HG03565 (cell line): ENCODE data around the gene CLIC6.
"Not testable (repeated sequence)": the region's sequence is repeated elsewhere in the genome, so short reads cannot be mapped to it uniquely, and the experiment has no call there.

Source experiments
- ATAC-seq: cut with Tn5 transposase; IDR thresholded peaks from one replicate; pipeline ENCODE4 v1.9.1; 2021; ENCODE audit warnings: mild to moderate bottlenecking, moderate library complexity; ENCODE audit not compliant: unreplicated experiment

CLIC6 gene

DNA sequence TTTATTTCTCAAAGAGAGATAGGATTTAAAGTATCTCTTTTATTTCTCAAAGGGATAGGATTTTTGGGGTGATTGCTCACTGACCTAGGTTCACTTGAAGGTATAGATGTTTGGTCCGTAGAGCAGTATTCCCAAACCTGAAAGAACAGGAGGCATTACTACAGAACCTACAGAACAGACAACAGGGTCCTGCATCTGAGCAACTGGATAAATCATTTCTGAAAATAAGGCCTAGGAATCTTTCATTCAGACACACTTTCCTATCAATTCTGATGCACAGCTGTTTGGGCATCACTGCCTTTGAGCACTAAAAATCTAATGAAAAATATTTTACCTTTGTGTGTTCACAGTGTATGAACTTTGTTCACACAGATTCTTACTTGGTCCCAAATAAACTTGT, 17.2 kb upstream of the CLIC6 start:
- no peak for ATAC-seq

DNA sequence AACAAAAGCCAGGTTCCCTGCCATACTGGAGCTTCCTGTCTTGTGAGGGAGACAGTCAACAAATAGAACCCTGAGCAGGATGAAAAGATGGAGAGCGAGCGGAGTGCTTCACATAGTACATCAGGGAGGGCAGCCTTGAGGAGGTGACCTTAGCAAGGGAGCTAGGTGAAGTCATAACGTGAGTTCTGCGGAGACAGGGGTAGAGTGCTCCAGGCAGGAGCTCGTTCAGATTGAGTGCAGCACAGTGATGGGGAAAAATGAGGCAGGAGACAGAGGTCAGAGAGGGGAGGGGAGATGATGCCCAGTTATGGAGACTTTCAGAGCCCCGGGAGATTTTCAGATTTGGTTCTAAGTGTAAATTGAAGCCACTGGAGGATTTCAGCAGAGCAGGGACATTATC, 15.3 kb upstream of the CLIC6 start:
- no peak for ATAC-seq

DNA sequence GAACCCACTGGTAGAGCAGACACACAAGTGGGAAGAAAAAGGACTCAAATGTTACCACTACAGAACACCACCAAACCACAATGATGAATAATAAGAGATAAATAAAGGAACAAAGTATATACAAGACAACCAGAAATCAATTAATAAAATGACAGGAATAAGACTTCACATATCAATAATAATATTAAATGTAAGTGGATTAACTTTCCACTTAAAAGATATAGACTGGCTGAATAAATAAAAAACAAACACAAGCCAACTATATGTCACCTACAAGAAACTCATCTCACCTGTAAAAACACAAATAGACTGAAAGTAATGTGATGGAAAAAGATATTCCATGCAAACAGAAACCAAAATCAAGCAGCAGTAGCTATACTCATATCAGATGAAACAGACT, 6.9 kb upstream of the CLIC6 start:
- no peak for ATAC-seq

DNA sequence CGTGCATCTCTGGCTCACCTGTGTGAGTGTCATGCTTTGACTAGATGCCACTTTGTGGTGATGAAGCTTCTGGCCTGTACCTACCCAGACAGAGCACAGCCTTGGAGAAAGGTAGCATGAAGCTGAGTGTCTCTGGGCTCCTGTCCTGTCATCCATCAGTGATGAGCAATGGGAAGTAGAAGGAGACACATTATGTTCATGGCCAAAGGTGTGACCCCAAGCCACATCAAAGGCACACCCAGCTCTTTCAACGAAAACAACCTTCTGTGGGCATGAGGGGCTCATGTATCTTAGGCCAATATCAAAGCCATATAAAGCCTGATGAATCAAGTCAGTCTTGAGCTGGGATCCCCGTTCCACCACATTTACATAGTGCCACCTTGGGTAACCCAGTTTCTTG, 1.0 kb upstream of the CLIC6 start:
- no peak for ATAC-seq

DNA sequence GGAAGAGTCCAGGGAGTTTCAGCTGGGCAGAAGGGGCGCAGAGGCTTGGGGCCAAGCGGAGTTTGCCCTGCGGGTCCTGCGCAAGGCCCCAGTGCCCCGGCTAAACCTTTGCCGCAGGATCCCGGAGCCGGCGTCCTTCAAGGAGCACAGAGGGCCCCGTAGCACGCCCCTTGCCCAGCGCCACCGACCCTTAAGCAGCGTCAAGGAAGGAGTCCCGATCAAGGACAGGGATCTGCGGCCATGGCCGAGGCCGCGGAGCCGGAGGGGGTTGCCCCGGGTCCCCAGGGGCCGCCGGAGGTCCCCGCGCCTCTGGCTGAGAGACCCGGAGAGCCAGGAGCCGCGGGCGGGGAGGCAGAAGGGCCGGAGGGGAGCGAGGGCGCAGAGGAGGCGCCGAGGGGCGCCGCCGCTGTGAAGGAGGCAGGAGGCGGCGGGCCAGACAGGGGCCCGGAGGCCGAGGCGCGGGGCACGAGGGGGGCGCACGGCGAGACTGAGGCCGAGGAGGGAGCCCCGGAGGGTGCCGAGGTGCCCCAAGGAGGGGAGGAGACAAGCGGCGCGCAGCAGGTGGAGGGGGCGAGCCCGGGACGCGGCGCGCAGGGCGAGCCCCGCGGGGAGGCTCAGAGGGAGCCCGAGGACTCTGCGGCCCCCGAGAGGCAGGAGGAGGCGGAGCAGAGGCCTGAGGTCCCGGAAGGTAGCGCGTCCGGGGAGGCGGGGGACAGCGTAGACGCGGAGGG, 520 bp downstream of the CLIC6 start:
- no peak for ATAC-seq

DNA sequence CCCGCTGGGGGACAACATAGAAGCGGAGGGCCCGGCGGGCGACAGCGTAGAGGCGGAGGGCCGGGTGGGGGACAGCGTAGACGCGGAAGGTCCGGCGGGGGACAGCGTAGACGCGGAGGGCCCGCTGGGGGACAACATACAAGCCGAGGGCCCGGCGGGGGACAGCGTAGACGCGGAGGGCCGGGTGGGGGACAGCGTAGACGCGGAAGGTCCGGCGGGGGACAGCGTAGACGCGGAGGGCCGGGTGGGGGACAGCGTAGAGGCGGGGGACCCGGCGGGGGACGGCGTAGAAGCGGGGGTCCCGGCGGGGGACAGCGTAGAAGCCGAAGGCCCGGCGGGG, 1.1 kb downstream of the CLIC6 start:
- not testable (repeated sequence) for ATAC-seq

DNA sequence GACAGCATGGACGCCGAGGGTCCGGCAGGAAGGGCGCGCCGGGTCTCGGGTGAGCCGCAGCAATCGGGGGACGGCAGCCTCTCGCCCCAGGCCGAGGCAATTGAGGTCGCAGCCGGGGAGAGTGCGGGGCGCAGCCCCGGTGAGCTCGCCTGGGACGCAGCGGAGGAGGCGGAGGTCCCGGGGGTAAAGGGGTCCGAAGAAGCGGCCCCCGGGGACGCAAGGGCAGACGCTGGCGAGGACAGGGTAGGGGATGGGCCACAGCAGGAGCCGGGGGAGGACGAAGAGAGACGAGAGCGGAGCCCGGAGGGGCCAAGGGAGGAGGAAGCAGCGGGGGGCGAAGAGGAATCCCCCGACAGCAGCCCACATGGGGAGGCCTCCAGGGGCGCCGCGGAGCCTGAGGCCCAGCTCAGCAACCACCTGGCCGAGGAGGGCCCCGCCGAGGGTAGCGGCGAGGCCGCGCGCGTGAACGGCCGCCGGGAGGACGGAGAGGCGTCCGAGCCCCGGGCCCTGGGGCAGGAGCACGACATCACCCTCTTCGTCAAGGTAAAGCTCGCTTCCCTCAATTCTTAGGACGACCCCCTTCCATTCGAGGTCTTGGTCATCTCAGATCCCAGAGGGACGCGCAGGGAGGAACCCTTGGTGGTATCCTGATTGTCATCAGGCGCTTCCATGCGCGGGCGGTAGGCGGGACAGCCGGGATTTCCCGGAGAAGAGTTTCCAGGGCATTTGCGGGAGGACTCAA, 1.6 kb downstream of the CLIC6 start:
- ATAC-seq: no peak

DNA sequence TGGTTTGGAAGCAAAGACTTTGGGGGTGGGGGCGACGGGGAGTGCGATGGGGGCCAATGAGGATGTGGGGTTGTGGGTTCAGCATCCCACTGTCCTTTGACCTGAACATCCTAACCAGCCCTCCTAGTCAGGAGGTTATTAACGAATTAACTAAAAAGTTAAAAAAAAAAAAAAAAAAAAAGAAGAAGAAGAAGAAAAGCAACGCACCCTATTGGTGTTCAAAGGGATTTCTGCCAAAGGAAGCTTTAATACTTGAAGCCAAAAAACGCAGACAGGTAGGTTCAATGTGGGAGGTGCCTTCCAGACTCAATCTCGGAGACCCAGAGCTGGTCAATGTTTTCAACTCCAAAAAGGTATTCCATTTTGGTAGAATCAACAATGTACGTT, 2.2 kb downstream of the CLIC6 start:
- no peak for ATAC-seq

DNA sequence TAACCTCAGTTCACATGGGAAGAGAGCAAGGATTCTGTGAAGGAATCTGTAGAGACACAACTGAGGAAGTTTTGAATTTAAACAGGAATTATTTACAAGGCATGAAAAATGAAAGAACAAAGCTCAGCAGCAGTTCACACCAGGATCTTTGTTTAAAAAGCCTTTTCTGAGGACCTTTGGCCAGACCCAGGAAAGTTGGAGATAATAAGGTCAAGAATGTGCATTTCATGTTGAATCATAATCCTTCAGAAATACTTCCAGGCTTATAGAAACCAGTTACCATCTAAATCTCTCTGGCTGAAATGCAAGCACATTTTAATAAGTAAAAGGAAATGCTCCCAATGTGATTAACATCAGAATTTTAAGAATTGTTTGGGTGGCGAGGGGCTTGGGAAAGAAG, 2.7 kb downstream of the CLIC6 start:
- no peak for ATAC-seq

DNA sequence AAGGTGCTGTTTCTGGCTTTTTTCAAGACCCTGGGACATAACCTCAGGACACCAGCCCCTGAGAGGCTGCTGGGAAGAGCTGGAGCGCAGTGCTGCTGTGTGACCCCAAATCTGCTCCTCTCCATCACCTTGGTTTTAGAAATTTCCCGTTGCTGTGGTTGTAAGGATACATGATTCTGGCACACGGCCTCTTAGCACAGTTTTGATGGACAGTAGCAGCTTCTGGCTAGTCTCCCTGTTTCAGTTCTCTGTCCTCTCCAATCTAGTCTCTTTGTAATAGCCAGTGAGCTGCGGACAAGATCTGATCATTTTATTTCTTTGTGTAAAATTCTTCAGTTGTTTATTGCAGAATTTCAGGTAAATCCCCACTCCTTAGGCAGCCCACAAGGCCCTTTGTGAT, 3.1 kb downstream of the CLIC6 start:
- ATAC-seq: no peak

DNA sequence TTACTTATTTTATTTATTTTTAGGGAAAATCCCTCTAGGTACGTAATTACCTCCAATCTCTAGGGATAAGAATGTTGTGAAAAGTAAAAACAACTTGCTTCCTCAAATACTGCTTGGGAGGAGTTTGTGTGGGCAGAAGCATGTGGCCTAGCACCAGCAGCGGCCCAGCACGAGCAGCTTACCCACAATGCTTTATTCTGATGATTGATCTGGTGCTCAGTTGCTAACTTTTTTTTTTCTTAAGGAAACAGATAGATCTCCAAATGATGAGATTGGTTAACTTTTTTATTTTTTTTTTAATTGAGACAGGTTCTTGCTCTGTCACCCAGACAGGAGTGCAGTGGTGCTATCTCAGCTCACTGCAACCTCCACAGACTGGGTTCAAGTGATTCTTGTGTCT, 4.2 kb downstream of the CLIC6 start:
- ATAC-seq: no peak

DNA sequence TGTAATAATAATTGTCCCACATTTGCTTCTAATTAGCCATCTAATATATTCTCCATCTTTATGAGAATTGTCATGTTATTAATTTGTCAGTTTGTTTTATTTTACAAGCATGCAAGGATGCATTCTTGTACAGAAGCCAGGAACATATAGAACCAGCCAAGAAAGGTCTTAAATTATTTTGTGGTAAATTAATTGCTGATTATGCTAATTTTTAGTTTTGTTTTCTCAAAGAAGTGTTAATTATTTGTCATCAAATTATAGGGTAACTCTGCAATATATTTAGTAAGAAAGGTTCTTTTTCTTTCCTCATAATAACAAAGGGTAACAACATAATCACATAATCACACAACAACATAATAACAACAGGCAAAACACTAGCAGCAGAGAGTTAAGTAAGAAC, 5.7 kb downstream of the CLIC6 start:
- ATAC-seq: no peak

DNA sequence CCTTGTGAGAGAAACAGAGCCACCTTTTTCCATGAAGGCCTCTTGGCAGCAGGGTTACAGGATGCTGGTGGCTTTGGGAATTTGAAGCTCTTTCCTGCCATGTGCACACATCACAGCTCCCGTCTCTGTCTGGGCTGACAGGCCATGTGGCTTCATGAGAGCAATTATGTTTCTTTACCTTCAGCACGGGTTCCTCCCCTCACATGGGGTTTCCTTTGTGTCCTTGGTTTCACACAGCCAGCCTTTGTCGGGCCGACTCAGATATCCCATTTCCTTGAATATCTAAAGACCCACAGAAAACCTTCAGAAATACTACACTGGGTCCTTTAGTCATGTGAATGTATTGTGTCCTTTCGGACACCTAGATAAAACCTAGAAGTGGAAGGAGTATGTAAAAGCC, 7.1 kb downstream of the CLIC6 start:
- no peak for ATAC-seq

DNA sequence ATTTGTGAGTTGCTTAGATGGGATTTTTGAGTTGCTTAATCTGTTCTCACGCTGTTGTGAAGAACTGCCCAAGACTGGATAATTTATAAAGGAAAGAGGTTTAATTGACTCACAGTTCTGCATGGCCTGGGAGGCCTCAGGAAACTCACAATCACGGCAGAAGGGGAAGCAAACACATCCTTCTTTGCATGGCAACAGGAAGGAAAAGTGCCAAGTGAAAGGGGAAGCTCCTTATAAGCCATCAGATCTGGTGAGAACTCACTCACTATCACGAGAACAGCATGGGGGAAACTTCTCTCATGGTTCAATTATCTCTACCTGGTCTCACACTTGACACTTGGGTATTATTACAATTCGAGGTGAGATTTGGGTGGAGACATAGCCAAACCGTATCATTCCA, 10.3 kb downstream of the CLIC6 start:
- ATAC-seq: no peak

DNA sequence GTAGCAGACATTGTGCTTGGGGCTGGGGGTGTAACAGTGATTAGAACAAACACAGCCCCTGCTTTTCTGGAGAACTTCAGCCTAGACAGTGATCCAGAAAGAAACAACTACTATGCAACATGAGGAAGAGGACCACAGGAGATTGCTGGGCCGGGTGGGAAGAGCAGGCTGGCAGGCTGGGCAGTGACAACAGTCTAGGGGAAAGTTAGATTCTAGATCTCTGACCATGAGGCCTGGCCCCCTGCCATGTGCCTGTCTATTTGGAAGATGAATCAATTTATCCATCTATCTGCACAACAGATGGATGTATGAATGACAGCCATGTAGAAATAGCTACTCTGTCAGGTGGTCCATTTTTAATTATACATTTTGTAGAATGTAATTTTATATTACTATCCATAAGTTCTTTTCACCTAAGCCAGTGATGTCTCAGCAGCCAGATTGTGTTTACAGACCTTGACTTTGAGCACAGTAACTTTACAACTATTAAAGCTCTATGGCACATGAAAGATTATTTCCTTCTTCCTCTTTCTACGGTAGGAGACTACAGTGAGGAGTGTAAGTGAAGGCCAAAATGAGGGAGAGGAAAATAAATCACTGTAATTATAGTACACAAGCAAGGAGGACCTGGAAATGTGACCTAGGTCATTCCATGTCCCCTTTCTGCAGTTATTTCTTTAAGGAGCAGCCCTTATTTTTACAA, 15.5 kb downstream of the CLIC6 start:
- ATAC-seq: no peak

DNA sequence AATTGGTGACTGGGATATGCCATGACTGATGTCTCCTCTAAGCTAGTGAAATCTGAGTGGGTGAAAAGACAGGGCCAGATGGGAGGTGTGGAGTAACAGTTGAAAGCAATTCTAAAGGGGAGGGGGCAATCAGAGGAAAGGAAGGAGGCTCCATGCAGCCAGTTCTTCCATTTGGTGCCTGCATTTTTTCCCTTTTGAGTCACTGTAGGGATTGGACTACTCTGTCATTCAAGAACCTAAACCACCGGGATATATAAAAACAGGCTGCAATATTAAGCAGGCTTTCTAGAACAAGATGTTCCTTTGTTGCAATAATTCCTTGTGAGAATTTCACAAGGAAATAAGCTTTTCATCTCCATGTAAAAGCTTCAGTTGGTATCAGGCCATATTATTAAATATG, 18.3 kb downstream of the CLIC6 start:
- ATAC-seq: no peak

DNA sequence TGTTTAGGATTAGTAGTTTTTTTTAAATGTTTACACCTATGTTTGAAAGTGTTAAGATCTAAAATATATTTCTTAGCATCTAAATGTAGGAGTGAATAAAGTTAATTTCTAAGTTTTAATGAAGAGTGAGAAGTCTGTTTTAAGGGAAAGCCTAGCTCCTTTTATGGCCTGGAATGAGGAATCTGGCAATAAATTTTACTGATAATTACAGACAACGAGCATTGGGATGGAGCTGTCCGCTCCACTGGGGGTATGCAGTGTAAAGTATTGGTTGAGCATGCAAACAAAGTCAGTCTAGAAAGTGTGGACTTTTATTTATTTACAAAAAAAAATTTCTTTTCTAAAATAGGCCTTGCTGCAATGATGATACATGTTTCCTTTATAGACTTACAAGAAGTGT, 19.0 kb downstream of the CLIC6 start:
- no peak for ATAC-seq

DNA sequence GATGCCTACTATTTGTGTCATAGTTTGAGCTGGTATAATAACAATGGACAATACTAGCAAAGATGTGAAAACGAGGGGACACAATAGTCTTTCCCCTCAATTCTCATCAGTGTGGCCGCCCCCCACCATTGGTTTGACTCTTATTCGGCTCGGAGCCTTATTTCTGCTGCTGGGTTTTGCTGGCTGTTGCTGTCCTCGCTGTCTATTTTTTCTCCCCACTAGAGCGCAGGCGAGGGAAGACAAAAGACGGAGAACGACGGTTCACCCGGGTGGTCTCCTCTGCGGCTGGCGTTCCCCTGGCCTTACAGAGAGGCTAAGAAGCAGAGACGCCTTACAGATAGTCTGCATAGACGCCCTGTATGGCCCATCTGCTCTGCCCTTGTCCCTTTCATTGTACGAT, 19.4 kb downstream of the CLIC6 start:
- no peak for ATAC-seq

DNA sequence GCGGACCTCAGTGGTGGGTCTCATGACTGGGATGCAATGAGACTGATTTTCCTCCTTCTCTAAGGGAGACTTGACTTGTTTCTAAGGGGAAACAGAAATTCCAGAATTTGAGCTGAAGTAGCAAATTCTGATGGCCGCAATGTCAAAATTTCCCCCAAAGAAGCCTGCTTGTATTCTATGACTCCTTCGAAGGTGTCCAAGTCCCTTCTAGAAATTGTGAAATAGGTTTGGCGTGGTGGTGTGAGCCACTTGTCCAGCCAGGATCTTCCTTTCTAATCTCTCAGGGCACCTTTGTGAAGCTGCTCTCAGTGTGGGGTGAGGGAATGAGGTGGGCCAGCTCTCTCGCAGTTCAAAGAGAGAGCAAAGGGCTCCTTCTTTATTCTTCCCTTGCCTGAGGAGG, 19.9 kb downstream of the CLIC6 start:
- no peak for ATAC-seq

DNA sequence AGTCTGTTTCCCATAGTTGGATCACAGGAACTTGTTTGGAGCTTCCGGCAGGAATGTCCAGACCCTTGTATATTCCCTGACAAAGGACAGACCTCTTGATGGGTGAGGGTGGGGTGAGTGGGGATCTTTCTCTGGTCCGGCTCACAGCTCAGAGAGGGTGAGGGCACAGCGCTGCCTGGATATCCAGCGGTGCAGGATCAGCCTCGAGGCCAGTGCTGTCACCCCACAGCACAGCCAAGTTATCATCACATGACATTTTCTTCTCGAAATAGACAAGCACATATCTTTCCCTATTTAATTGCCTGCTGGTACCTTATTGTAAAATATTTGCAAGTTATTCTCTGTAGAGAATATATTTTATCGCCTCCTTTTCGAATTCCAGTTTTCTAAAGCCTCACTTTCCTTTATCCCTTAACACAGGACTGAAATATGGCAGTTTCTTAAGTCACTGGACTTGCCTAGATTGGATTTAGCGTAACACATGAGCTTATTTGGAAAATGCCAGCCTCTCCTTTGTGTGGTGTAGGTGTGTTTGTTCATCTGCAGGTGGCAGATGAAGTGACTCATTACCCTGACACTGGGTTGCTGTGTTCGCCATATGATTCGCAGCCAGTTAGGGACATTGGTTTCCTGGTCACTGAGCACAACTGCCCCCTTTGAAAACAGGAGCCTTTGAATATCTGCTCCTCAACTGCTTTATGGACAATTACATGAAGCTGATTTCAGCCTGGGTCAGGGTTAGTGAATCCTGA, 21.4 kb downstream of the CLIC6 start:
- ATAC-seq: no peak

DNA sequence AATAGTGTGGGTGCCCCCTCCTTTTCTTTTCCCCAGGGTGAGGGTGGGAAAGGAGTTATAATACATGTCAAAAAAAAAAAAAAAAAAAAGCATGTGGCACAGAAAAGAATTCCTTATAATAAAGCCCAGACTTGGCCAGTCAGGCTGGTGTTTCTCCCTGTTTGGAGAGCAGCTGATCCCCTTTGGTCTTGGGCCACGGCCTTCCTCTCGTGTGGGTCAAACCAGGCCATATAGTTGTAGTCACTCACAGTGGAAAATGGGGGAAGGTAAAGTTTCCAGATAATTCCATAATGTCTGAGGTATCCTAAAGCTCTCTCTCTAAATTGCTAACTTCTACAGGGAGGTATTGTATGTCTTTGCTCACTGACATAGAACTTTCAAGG, 22.0 kb downstream of the CLIC6 start:
- ATAC-seq: no peak
